HCT116 (cell line): ENCODE measurements around the gene ENTPD7. TPM values are rescaled to one million over a fixed set of nuclear protein-coding genes. Genes with fewer than 3 reads are reported as not detected.

ENCODE experiments used
- ATAC-seq: fragments of 200-7000 bp; cut with Tn5 transposase; 2 replicates; pipeline ENCODE4 v1.9.1; 2020; ENCODE audit warnings: mild to moderate bottlenecking, moderate library complexity
- BruUV-seq: library from RNA; stranded (reverse); fragments of 400-500 nt; replicated peaks from 2 replicates; lab custom pipeline; 2021; lab: Mats Ljungman, UMichigan
- CTCF ChIA-PET: fragments of 300-600 bp; sonication (Branson Sonifier 250); formaldehyde crosslinking; loops from one replicate; lab custom pipeline; 2021; ENCODE audit warnings: antibody characterized with exemption; lab: Charles Lee
- POLR2A ChIA-PET: fragments of 300-600, 350-600 bp; sonication (Branson Sonifier 250); formaldehyde crosslinking; loops from one replicate; lab custom pipeline; 2021; ENCODE audit warnings: antibody characterized with exemption; lab: Charles Lee
- RAD21 ChIA-PET, 2 experiments: fragments of 300-600 bp; sonication (Branson Sonifier 250); formaldehyde crosslinking; loops; one replicate each; lab custom pipeline; 2023; ENCODE audit warnings: low total read pairs in 2 of 2; ENCODE audit not compliant: uncharacterized antibody in 2 of 2, unreplicated experiment in 2 of 2, low non-redundant PET in 1 of 2; lab: Charles Lee
- DNase-seq: peaks from one replicate; pipeline ENCODE4 v3.0.0-alpha.2; 2010; ENCODE audit warnings: low read depth, low spot score
- H2AFZ ChIP-seq: fragments of 200-600 bp; shearing (Covaris generic), sonication (generic); 2 replicates; pipeline ENCODE4 v1.6.1; 2017; ENCODE audit warnings: low read depth, mixed run types, mixed read lengths, antibody characterized with exemption, low read length; ENCODE audit not compliant: poor library complexity, severe bottlenecking
- H3K27ac ChIP-seq: 2 replicates; pipeline ENCODE4 v1.5.1; 2012; ENCODE audit warnings: low read depth, low read length
- H3K27me3 ChIP-seq: fragments of 200-600 bp; sonication (generic); 2 replicates; pipeline ENCODE4 v1.6.1; 2016; ENCODE audit warnings: mixed run types, low read length, mixed read lengths; ENCODE audit not compliant: insufficient read depth
- H3K36me3 ChIP-seq, 2 experiments: fragments of 200-500 bp in 1 of 2; fragments of 200-600 bp in 1 of 2; sonication (Bioruptor generic) in 1 of 2; sonication (generic) in 1 of 2; 2 replicates each; pipeline versions ENCODE4 v1.5.1 to v1.6.1; 2014 to 2016; ENCODE audit warnings: low read length in 2 of 2, inconsistent platforms in 1 of 2, mixed read lengths in 1 of 2, mixed run types in 1 of 2; ENCODE audit not compliant: insufficient read depth in 2 of 2, control insufficient read depth in 1 of 2
- H3K4me1 ChIP-seq, 2 experiments: fragments of 200-600 bp in 1 of 2; sonication (generic) in 1 of 2; 2 replicates each; pipeline versions ENCODE4 v1.5.1 to v1.6.1; 2012 to 2017; ENCODE audit warnings: low read length in 2 of 2, inconsistent platforms in 1 of 2, mild to moderate bottlenecking in 1 of 2, mixed read lengths in 1 of 2, mixed run types in 1 of 2, moderate library complexity in 1 of 2; ENCODE audit not compliant: insufficient read depth in 2 of 2, control insufficient read depth in 1 of 2
- H3K4me2 ChIP-seq: fragments of 200-600 bp; sonication (generic); 2 replicates; pipeline ENCODE4 v1.6.1; 2017; ENCODE audit warnings: mixed run types, low read length, mixed read lengths
- H3K4me3 ChIP-seq, 2 experiments: fragments of 200-600 bp in 1 of 2; sonication (generic) in 1 of 2; replicated peaks in 1 of 2; 2 replicates each; pipeline ENCODE4 v1.5.1; 2011 to 2016; ENCODE audit warnings: low read length in 2 of 2, control low read depth in 1 of 2, low read depth in 1 of 2, mild to moderate bottlenecking in 1 of 2, mixed read lengths in 1 of 2, mixed run types in 1 of 2
- H3K79me2 ChIP-seq: fragments of 200-600 bp; sonication (generic); 2 replicates; pipeline ENCODE4 v1.6.1; 2017; ENCODE audit warnings: mild to moderate bottlenecking, mixed run types, low read length, moderate library complexity, mixed read lengths; ENCODE audit not compliant: insufficient read depth
- H3K9ac ChIP-seq: fragments of 200-600 bp; sonication (generic); 2 replicates; pipeline ENCODE4 v1.6.1; 2016; ENCODE audit warnings: low read length, mixed read lengths
- H3K9me2 ChIP-seq: fragments of 200-600 bp; sonication (generic), shearing (Covaris generic); 2 replicates; pipeline ENCODE4 v1.6.1; 2017; ENCODE audit warnings: mixed run types, mild to moderate bottlenecking, moderate library complexity; ENCODE audit not compliant: insufficient read depth
- H3K9me3 ChIP-seq, 2 experiments: fragments of 200-500 bp in 1 of 2; fragments of 200-600 bp in 1 of 2; sonication (Bioruptor generic) in 1 of 2; sonication (generic) in 1 of 2; 2 replicates each; pipeline ENCODE4 v1.6.1; 2014 to 2017; ENCODE audit warnings: low read length in 2 of 2, mixed read lengths in 2 of 2, inconsistent platforms in 1 of 2, low read depth in 1 of 2, mild to moderate bottlenecking in 1 of 2, mixed run types in 1 of 2, moderate library complexity in 1 of 2; ENCODE audit not compliant: control insufficient read depth in 1 of 2, insufficient read depth in 1 of 2
- H4K20me1 ChIP-seq: fragments of 200-600 bp; sonication (generic), shearing (Covaris generic); 2 replicates; pipeline ENCODE4 v1.6.1; 2017; ENCODE audit warnings: mixed run types, mild to moderate bottlenecking, moderate library complexity; ENCODE audit not compliant: insufficient read depth
- ATF3 ChIP-seq: IDR thresholded peaks from 2 replicates; pipeline ENCODE4 v1.6.1; 2012
- CBX3 ChIP-seq: IDR thresholded peaks from 2 replicates; pipeline ENCODE4 v1.6.1; 2012; ENCODE audit warnings: low read depth
- CEBPB ChIP-seq: IDR thresholded peaks from 2 replicates; pipeline ENCODE4 v1.6.1; 2012; ENCODE audit warnings: low read depth
- CTCF ChIP-seq, 3 experiments: fragments of 200-600 bp in 1 of 3; sonication (generic) in 1 of 3; IDR thresholded peaks in 2 of 3; conservative IDR thresholded peaks in 1 of 3; 2 replicates each; pipeline ENCODE4 v1.5.1; 2012 to 2017; ENCODE audit warnings: low read depth in 2 of 3, low read length in 2 of 3, antibody characterized with exemption in 1 of 3, borderline replicate concordance in 1 of 3, control low read depth in 1 of 3, mild to moderate bottlenecking in 1 of 3, mixed read lengths in 1 of 3, mixed run types in 1 of 3, moderate library complexity in 1 of 3; ENCODE audit not compliant: insufficient read depth in 1 of 3
- ELF1 ChIP-seq: IDR thresholded peaks from 2 replicates; pipeline ENCODE4 v1.6.1; 2012; ENCODE audit warnings: low read depth, borderline replicate concordance
- EZH2 ChIP-seq: fragments of 200-600 bp; sonication (generic); IDR thresholded peaks from 2 replicates; pipeline ENCODE4 v1.6.1; 2017; ENCODE audit warnings: antibody characterized with exemption, mixed run types
- EZH2phosphoT487 ChIP-seq: fragments of 200-600 bp; IDR thresholded peaks from 2 replicates; pipeline ENCODE4 v1.6.1; 2018; ENCODE audit warnings: antibody characterized with exemption, borderline replicate concordance
- FOSL1 ChIP-seq: IDR thresholded peaks from 2 replicates; pipeline ENCODE4 v1.6.1; 2012; ENCODE audit warnings: low read depth
- JUND ChIP-seq: IDR thresholded peaks from 2 replicates; pipeline ENCODE4 v1.6.1; 2012
- MAX ChIP-seq: IDR thresholded peaks from 2 replicates; pipeline ENCODE4 v1.6.1; 2012
- POLR2AphosphoS5 ChIP-seq: IDR thresholded peaks from 2 replicates; pipeline ENCODE4 v1.6.1; 2011; ENCODE audit warnings: mild to moderate bottlenecking, low read depth, low read length, moderate library complexity
- RAD21 ChIP-seq: IDR thresholded peaks from 2 replicates; pipeline ENCODE4 v1.6.1; 2012; ENCODE audit warnings: low read depth, mild to moderate bottlenecking
- REST ChIP-seq: IDR thresholded peaks from 2 replicates; pipeline ENCODE4 v1.6.1; 2012; ENCODE audit warnings: low read depth
- SP1 ChIP-seq: IDR thresholded peaks from 2 replicates; pipeline ENCODE4 v1.6.1; 2012; ENCODE audit warnings: low read depth
- SRF ChIP-seq: IDR thresholded peaks from 2 replicates; pipeline ENCODE4 v1.6.1; 2012; ENCODE audit warnings: low read depth
- ZBTB33 ChIP-seq: IDR thresholded peaks from 2 replicates; pipeline ENCODE4 v1.6.1; 2011; ENCODE audit warnings: mild to moderate bottlenecking, low read length, moderate library complexity; ENCODE audit not compliant: insufficient replicate concordance; ENCODE audit errors: extremely low read depth
- ZFX ChIP-seq: fragments of 450-650 bp; IDR thresholded peaks from 2 replicates; pipeline ENCODE4 v1.6.1; 2017
- ZNF274 ChIP-seq: fragments of 200-500 bp; sonication (Bioruptor generic); IDR thresholded peaks from 2 replicates; pipeline ENCODE4 v1.6.1; 2014; ENCODE audit warnings: mild to moderate bottlenecking, low read depth, low read length, inconsistent platforms
- intact Hi-C: fragments of 100-400 bp; cut with micrococcal nuclease; formaldehyde crosslinking; loops from 2 replicates; pipeline ENCODE4 v1.10.0; 2022
- total RNA-seq: library from RNA; stranded (reverse); gene quantifications from one replicate; pipeline ENCODE4 v1.2.1, GENCODE V29; 2021; ENCODE audit not compliant: unreplicated experiment

ENTPD7 gene
- total RNA-seq, 1 experiment from 2014 or later: 12.3 TPM

GRCh38 chr10:99731306-99732032 is 72.2 kb downstream of the ENTPD7 start:
- Histone ChIP-seq H2AFZ (peak overlapping the region; percentile 13), H3K4me3 (peak overlapping the region; percentile 80 to 94), H3K9me2 (no peaks in the 10 kb centered on the region), H3K4me1 (peaks cover 15 to 16% of the 10 kb centered on the region in 2 experiments; a peak in 3 of 4 replicates), H3K4me2 (peak overlapping the region; percentile 76), H3K79me2 (peaks cover 65% of the 10 kb centered on the region), H3K27me3 (no peaks in the 10 kb centered on the region), H3K36me3 (peaks cover 26 to 28% of the 10 kb centered on the region in 2 experiments), H3K27ac (peak overlapping the region; percentile 99), H3K9ac (peak overlapping the region; percentile 83), H4K20me1 (no peaks in the 10 kb centered on the region), H3K9me3 (no peaks in the 10 kb centered on the region)
- CTCF ChIA-PET: interaction anchor here (1.1 to 1.3 kb wide), 4 partner anchors 10 to 313 kb away, joined by 3 to 4 read pairs (median 4); partner anchors contain the start of gene ENTPD7
- POLR2A ChIA-PET: interaction anchor here (0.6 to 2.9 kb wide), 13 partner anchors 8 to 301 kb away, joined by 3 to 19 read pairs (median 7); partner anchors contain the start of genes ENTPD7 and GOT1
- BruUV-seq: TSS peak; percentile 80
- ATAC-seq (peak; percentile 56), DNase-seq (no peak)
- RAD21 ChIA-PET: interaction anchor here (0.7 to 1.8 kb wide), 6 partner anchors 11 to 642 kb away, joined by 3 to 6 read pairs (median 4); no protein-coding TSS in a partner anchor
- TF ChIP-seq REST: no peak
- TF ChIP-seq SRF: no peak
- TF ChIP-seq FOSL1: no peak
- TF ChIP-seq CTCF (IDR thresholded peaks at IDR 0.05 in 2 of 3, conservative IDR thresholded peaks at IDR 0.05 in 1 of 3; ENCODE audit: borderline replicate concordance in 1 of 3, insufficient read depth in 1 of 3, low read depth in 2 of 3, low read length in 2 of 3): no peak
- no peak; the same call in 1 of the 2 replicates for TF ChIP-seq SP1
- TF ChIP-seq ATF3: no peak
- no peak for TF ChIP-seq ZBTB33
- no peak for TF ChIP-seq CBX3
- no peak for TF ChIP-seq CEBPB
- TF ChIP-seq POLR2AphosphoS5: no peak
- no peak for TF ChIP-seq RAD21
- TF ChIP-seq ELF1: no peak
- no peak for TF ChIP-seq ZNF274
- TF ChIP-seq JUND: no peak
- no peak for TF ChIP-seq MAX
- no peak for TF ChIP-seq EZH2phosphoT487
- no peak for TF ChIP-seq ZFX
- no peak for TF ChIP-seq EZH2
- intact Hi-C loops: loop anchor here (1.0 to 10.0 kb wide), 3 partner anchors 48 to 453 kb away; partner anchors contain the start of genes ERLIN1 and GOT1
